GM19099 (cell line): ENCODE data around the gene MRPS27.

Experiments
- POLR2A ChIP-seq: IDR thresholded peaks from 3 replicates; pipeline ENCODE4 v1.6.1; 2011; ENCODE audit warnings: low read depth; ENCODE audit not compliant: insufficient read length; ENCODE audit errors: extremely low read depth

Gene MRPS27

DNA sequence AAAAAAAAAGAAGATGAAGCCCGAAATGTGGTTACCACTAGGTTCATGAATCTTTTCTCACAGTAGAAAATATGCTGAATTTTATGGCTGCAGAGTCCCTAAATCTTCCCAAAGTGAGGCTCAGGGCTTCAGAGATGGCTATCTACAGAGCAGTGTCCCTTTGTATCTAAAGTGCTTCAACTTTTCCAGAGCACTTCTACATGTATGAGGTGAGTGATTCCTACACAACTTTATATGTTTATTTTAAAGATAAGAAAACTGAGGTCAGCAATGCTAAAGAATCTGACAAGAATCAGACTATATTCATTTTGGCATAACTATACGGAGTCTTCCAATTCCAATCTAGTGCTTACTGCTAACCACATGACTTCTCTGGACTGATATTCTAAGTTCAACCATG lies 53.2 kb downstream of the MRPS27 start:
- TF ChIP-seq POLR2A: no peak

GRCh38 chr5:72265032-72265877 lies 54.8 kb downstream of the MRPS27 start:
- TF ChIP-seq POLR2A: no peak

DNA sequence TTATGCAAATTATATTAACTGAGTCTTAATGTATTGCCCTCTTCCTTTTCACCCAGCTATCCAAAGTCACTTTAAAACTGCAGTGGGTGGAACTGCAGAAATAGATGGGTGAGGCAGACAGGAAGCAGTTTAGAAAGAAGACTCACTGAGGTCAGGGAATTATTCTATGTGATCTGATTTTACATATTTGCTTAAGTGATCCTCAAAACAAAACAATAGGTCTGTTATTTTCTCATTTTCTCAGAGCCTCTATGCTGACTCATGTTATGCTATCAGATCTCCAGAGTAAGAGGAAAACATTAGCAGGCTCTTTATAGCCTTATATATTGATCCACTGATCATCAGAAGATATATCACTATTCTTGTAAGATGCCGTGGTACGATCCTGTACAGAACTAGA lies 63.5 kb downstream of the MRPS27 start:
- no peak for TF ChIP-seq POLR2A

DNA sequence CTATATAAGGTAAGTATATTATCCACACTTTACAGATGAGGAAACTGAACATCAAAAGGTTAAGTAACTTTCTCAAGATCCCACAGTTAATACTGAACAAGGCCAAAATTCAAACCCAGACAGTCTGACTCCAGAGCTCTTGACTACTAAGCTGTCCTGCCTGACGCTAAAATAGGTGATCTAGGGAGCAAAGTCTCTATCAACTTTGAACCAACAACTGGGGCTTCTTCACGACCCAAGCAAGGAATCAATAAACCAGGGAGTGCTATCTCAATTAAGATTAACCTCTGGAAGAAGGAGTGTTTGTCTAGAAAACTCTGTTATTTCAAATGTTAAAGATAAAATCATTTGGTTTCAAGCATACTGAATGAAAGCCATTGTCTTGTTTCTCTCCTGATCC lies 64.4 kb downstream of the MRPS27 start:
- TF ChIP-seq POLR2A: no peak

GRCh38 chr5:72255237-72255636 lies 64.8 kb downstream of the MRPS27 start:
- no peak for TF ChIP-seq POLR2A

DNA sequence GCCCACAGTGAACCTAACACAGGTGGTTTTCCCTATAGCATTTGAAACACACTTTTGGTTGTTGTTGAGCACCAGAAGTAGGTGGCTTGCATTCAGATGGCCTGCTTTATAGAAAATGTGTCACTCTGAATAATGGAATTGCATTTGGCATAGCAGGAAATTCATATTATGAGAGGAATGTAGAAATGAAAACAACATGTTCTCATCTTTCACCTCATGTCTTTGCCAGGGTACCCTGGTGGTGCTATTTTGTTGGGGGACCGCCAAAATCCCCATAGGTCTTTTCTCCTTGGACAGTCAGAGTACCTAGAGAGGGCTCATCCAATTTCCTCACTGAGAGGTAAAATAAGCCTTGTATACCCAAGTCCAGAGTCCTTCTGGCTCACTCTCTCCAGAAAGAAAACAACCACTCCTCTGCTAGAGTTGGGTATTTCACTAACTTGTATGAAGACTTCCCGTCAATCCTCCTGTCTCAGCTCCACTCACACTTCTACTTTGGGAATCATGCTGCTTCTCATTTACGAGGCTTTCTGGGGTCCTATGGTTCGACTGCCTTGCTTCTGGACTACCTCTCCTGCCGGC lies 67.4 kb downstream of the MRPS27 start:
- TF ChIP-seq POLR2A: no peak

DNA sequence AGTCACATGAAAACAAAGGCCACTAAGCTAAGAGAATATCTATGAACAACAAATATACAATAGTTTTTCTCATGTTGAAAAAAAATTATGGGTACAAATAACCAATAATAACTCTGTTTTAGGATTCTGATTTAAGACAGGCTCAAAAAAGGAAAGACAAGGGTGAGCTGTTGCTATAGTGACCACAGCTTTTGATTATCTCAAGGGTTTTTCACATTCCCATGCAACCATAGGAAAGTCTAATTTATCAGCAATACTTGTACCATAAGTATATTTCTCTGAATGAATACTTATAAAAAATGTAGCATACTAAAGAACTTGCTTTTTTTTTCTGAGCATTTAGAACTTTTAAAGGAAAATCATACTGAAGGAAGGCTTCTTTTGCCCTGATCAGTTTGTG lies 68.0 kb downstream of the MRPS27 start:
- no peak for TF ChIP-seq POLR2A

- TF ChIP-seq POLR2A: no peak
These were observed 68.7 kb downstream of the MRPS27 start for GRCh38 chr5:72251386-72251785.

- no peak for TF ChIP-seq POLR2A
These were observed 71.5 kb downstream of the MRPS27 start for GRCh38 chr5:72248410-72248981.

- TF ChIP-seq POLR2A: no peak
These were observed 73.0 kb downstream of the MRPS27 start for GRCh38 chr5:72246954-72247442.

DNA sequence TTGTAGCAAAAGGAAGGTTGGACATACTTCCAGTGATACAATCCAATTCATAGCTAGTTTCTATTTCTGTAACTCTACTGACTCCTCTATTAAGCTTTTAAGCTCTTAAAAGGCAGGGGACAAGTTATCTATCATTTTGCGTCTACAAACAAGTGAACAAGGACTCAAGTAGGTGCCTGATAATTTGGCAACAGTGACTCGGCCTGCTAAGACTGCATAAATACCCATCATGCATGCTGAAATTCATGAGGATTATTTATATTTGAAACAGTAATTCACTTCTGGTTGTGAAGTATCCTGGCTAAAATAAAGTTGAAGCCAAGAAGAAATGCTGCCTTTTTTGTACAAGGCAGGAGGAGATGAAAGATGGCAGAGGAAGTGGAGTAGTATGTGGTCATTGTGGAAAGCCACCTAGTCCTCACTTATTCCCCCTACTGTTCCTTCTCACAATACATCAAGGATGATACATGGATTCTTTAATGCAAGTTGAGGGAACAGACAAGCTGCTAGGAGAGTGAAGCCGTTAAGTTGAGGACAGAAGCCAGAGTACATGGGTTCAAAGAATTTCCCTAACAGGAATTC lies 74.0 kb downstream of the MRPS27 start:
- no peak for TF ChIP-seq POLR2A

- TF ChIP-seq POLR2A: no peak
These were observed 74.5 kb downstream of the MRPS27 start for GRCh38 chr5:72245546-72245945.

DNA sequence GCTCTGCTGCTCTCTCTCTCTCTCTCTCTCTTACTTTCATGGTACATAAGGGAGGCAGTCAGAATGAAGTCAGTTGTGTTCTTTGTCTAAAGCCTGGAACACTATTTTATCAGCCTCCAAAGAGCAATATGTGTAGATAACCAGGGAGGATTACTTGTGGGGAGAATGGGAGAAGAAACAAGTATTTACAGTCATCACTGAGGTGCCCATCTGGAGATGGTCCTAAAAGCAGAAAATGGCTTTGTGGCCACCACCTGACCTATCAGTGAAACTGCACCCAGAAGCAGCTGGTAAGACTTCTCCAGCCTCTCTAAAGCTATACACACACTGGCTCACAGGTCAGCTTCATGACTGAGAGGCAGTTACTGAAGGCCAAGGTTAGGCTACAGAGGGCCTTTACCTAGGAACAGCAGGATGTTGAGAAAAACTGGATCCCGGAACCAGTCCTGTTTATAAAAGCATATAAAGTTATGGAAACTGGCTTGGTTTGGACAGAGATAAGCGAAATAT lies 75.1 kb downstream of the MRPS27 start:
- TF ChIP-seq POLR2A: no peak

- TF ChIP-seq POLR2A: no peak
These were observed 76.3 kb downstream of the MRPS27 start for GRCh38 chr5:72243706-72244105.

DNA sequence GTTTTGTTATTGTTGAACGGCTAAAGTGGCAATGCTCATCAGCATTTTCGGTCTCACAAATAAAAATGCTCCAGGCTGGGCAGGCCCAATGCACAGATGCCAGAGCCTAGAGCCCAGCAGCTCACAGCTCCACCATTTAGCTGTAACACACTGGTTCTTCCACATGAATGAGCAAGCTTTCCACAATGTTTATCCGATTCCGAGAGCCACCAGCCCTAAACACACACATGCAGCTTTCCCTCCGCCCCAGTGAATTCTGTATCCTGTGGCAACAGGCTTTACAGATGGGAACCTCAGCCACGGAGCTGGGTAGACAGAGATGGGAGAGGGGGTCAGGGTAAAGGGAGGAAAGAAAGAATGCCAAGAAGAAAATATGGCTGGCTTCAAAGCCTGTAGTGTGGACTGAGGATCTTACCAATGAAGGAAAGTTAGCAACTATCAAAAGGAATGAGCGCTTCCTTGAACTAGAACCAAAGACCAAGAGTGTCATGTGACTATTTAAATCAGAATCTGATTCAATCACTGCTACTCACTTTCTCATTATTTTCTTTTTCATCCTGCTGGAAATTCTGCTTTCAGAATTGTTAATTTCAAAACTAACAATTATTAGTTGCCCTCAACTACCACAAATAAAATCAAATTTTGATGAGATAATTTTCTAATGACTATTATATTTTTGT lies 77.1 kb downstream of the MRPS27 start:
- TF ChIP-seq POLR2A: no peak
